OCI-LY1 (cell line): ENCODE data around the gene NR2F1-AS1.

Experiments
- EZH2 ChIP-seq: fragments of 200-600 bp; sonication (generic), shearing (Covaris generic); IDR thresholded peaks from 2 replicates; pipeline ENCODE4 v1.8.0; 2017; ENCODE audit warnings: borderline replicate concordance, mixed run types, mild to moderate bottlenecking, antibody characterized with exemption, low read length, moderate library complexity, mixed read lengths
- TF ChIP-seq, protein P1 (sequence below): fragments of 200-600 bp; sonication (generic), shearing (Covaris generic); IDR thresholded peaks from 2 replicates; pipeline ENCODE4 v1.5.1; 2017; ENCODE audit warnings: mild to moderate bottlenecking, antibody characterized with exemption, low read length, moderate library complexity, mixed read lengths

- TF ChIP-seq, protein P1, sequence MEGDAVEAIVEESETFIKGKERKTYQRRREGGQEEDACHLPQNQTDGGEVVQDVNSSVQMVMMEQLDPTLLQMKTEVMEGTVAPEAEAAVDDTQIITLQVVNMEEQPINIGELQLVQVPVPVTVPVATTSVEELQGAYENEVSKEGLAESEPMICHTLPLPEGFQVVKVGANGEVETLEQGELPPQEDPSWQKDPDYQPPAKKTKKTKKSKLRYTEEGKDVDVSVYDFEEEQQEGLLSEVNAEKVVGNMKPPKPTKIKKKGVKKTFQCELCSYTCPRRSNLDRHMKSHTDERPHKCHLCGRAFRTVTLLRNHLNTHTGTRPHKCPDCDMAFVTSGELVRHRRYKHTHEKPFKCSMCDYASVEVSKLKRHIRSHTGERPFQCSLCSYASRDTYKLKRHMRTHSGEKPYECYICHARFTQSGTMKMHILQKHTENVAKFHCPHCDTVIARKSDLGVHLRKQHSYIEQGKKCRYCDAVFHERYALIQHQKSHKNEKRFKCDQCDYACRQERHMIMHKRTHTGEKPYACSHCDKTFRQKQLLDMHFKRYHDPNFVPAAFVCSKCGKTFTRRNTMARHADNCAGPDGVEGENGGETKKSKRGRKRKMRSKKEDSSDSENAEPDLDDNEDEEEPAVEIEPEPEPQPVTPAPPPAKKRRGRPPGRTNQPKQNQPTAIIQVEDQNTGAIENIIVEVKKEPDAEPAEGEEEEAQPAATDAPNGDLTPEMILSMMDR, result no peak
- TF ChIP-seq EZH2, result no peak
These were observed 35.1 kb downstream of the NR2F1-AS1 start for GRCh38 chr5:93545872-93546271.
